Activated CD4-positive, alpha-beta T cell treated with anti-CD3 and anti-CD28 coated beads, Interleukin-2, amount 50 U/mL, for 4 hours (primary cell): ENCODE data around the gene KCNQ4.

ENCODE experiments used
- DNase-seq, 2 experiments: peaks; one replicate each; pipeline ENCODE4 v3.0.0-alpha.2; 2020

The KCNQ4 gene

DNA sequence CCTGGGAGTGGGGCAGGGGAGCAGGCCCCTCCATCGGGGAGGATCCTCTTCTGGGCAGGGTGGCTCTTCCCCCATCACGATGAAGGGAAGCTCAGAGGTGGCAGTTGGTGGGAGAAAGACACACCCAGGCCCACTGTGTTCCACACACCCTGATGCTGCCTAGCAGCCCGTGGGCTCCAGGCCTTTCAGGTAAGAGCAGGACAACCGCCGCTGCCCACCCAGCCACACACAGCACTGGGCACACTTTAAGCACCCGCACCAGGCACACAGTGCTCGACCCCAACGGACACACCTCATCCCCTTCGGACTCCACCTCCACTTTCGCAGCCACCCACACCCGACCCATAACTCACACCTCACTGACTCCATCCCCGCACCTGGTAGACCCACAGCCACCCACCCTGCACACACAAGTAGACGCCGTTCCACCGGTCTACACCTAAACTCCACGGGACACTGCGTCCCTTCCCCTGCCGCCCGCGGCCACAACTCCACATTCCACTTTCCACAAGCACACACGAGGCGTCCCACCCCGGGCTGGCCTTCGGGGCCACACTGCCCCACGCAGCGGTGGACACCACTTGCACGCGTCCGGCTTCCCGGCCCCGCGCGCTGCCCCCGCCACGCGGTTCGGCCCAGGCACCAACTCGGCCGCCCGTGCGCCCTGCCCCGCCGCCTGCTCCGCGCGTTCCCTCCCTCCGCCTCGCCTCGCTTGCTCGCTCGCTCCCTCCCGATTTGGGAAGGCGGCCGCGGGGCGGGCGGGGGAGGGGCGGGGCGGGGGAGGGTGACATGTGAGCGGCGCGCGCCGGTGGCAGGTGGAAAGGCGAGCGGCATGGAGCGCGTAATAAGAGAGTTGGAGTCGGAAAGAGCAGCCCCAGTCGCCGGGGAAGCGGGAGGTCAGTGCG is at the start of gene KCNQ4:
Gene KCNQ4 (plus strand): TSS at position 787 of the 905 bp plus-strand sequence. CDS start 307 bp downstream, outside the sequence.
- DNase-seq = peak; percentile 15 to 17

DNA sequence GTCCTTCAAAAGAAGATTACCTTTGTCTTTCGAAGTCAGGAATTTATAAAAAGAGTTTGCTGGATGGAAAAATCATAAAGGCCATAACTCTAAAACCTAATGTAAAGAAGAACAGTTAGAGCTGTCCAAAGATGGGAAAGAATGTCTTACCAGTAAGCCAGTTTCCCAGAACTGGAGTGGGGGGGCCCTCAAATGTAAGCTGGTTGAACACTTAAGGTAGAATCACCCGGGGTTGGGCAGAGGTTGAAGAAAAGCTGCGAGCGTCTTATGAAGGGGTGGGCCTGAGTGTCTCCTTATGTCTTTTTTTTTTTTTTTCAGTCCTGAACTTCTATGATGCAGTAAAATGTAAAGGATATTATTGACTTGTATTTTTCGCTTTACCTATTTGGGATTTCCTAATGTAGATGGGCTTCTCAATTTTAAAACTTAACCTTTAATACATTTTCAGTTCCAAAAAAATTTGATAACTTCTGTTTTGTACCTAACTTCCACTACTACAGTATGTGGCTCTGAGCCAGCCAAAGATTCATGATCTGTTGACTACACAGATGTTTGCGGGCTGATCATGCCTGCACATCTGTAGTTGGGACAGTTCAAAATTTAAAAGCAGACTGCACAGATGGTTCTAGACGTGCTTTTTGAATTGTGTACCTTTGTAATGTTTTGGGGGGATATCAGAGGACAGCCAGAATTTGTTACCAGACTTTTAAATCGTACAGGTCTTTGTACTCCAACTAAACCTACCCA is 48.5 kb upstream of the KCNQ4 start:
- DNase-seq = no peak

DNA sequence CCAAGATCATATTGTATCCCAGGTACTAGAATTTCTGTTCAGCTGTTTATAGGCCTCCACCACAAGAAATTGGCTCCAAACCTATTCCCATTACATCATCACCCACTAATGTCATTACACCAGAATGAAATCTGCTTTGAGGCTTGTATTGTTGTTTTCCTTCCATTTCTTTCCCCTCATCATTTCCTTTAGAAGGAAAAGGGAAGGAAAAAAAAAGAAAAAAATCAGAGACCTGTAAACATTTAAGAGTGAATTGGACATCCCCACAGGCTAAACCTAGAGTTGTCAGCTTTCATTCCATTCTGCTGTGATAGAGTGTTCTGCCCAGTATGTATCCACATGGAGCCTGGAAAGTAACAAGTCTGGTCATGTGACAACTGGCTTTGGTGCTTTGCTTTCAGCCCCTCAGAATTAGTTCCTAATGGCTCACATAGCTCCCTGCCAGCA is 47.5 kb upstream of the KCNQ4 start:
- no peak for DNase-seq

DNA sequence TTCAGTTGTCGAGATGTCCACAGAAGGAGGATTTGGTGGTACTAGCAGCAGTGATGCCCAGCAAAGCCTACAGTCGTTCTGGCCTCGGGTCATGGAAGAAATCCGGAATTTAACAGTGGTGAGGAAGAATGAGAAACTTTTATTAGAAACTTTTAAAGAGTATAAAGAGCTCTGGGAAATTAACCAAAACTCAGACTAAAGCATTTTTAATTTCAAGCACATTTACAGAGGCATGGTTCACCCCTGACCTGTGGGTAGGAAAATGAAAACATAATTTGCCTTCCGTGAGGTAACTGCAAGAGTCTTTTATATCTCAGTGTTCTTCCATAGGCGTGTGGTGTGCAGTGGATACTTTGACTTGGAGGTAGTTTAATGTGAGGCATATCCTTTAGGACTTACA is 44.8 kb upstream of the KCNQ4 start:
- no peak for DNase-seq

DNA sequence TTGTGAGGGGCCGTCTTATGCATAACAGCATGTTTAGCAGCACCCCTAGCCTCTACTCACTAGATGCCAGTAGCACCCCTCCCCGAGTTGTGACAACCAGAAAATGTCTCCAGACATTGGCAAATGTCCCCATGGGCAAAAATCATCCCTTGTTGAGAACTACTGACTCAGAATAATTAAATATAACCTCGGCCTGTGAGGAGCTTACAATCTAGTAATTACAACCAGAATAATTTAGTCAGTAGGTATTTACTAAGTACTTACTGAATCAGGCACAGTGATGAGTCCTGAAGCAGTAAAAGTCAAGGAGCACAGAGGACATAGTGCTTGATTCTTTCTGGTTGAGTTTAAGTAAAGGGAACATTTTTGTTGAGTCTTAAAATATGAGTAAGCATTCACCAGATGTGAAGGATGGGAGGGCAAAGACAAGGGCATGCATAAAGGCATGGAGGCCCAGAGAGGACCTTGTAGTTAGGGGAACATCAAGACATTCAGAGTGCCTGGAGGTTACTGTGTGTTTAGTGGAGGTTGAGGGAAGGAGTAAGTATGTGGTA is 44.1 kb upstream of the KCNQ4 start:
- no peak for DNase-seq

DNA sequence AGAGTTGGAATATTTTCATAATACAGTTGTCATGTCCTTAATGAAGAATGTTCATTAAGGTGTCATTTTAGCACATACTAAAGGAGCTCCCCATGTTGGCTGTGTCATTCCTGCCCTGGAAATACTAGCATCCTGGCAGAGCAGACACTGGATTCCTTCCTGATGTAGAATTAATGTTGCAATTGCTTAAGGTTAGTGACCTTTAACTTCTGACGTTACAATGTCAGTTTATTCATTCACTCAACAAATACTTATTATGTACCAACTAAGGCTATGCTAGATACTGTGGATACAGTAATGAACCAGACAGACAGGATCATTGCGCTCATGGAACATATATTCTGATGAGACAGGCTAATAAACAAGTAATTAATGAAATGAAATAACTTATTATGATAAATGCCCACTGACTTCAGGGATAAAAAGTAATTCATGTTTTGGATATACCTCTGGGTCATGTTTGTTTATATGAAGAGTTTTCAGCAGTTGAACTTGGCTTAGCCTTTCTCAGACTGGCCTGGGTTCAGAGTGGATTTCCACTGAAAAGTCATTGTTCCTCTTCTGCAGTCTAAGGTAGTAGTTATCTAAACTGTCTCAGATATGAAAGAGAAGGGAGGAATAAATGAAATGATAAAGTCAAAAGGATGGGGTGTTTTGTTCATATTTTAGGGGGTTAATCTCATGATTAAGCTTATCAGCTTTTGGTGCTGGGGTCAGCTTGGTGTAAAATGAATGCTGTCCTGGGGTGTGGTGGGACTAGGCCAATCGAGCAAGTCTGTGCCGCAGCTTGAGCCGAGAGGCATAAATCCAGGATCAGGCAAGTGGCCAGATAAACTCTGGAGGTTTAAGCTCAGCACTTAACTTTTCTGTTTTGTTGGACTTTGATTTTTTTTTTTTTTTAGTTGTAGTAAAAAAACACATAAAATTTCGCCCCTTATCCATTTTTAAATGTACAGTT is 43.3 kb upstream of the KCNQ4 start:
- no peak for DNase-seq

DNA sequence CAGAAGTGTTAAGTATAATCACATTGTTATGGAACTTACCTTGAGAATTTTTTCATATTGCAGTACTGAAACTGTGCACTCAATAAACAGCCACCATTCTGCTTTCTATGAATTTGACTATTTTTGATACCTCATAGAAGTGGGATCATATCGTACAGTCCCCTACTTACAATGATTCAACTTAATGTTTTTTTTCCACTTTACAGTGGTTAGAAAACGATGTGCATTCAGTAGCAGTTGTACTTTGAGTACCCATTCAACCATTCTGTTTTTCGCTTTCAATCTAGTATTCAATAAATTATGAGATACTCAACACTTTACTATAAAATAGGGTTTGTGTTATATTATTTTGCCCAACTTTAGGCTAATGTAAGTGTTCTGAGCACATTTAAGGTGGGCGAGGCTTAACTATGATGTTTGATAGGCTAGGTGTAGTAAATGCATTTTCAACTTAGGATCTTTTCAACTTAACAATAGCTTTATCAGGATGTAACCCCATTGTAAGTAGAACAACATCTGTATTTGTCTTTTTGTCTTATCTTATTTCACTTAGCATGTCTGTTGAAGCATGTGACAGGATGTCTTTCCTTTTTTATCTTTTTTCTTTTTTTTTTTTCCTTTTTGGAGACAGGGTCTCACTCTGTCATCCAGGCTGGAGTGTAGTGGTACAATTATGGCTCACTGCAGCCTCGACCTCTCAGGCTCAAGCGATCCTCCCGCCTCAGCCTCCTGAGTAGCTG is 42.4 kb upstream of the KCNQ4 start:
- no peak for DNase-seq

DNA sequence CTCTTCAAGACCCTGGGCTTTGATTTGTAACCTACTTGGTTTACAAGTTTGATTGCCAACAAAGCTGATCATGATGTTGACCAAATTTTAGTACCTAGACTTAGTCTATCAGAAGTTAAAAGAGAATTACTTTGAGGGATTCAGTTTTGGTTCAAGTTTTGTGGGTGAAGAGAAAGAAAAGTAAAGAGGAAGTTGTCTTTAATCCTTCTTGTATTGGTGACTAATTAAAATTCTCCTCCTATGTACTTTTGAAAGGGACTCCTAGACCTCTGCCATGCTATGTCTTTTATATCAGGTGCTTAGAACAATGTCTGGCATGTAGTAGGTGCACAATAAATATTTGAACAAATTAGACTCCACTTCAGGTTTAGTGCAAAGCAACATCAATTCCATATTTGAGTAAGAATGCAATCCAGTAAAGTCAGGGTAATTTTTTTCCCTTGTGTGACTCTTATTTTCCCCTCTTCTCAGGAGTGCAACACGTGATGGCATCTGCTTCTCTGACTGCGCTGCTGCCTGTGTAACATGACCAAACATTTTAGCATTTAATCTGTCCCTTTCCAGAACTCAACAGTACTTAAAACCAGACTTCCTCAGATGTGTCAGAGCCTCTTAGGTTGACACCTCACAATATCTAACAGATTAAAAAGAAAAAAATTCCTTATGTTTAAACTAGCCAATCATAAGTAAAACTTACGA is 41.1 kb upstream of the KCNQ4 start:
- no peak for DNase-seq

DNA sequence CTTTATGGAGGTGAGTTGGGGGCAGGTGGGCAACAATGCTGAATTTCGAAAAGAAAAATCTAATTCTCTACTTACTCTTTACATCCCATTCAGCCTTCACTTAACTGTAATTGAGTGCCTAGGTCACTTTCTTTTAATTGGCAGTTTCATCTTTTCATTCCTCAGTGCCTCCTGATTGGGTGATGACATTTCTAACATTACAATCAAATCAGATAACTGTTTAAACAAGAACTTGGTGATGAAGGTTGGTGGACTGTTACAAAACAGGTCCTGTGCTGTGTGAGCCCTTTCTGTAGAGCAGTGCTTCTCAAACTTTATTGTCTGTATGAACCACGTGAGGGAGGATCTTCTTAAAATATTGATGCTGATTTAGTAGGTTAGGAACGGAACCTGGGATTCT is 40.1 kb upstream of the KCNQ4 start:
- no peak for DNase-seq

DNA sequence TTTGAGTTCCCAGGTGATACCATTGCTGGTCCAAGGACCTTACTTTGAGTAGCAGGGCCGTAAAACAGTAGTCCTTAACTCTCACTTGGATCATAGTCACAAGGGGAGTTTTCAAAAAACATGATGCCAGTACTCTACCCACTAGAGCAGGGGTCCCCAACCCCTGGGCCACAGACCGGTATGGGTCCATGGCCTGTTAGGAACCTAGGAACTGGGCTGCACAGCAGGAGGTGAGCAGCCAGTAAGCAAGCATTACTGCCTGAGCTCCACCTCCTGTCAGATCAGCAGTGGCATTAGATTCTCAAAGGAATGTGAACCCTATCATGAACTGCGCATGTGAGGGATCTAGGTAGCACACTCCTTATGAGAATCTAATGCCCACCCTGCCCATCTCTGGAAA is 39.7 kb upstream of the KCNQ4 start:
- DNase-seq = no peak

DNA sequence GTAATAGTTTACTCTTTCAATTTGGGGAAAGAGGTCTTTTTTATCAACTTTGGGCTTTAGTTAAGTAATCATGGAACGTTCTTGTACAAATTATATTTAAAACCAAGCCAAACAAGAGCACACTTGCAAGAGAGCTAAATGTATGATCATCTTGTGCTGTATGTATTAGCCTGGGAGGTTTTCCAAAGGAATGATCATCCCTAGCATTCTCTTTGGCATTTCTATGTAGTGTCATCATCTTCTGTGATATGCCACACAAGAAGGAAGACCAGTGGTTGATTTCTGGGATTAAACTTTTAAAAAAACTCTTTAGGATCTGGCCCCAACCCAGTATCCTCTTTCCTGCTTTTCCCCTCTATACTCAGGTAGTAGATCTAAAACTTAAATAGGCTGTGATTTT is 38.4 kb upstream of the KCNQ4 start:
- no peak for DNase-seq

DNA sequence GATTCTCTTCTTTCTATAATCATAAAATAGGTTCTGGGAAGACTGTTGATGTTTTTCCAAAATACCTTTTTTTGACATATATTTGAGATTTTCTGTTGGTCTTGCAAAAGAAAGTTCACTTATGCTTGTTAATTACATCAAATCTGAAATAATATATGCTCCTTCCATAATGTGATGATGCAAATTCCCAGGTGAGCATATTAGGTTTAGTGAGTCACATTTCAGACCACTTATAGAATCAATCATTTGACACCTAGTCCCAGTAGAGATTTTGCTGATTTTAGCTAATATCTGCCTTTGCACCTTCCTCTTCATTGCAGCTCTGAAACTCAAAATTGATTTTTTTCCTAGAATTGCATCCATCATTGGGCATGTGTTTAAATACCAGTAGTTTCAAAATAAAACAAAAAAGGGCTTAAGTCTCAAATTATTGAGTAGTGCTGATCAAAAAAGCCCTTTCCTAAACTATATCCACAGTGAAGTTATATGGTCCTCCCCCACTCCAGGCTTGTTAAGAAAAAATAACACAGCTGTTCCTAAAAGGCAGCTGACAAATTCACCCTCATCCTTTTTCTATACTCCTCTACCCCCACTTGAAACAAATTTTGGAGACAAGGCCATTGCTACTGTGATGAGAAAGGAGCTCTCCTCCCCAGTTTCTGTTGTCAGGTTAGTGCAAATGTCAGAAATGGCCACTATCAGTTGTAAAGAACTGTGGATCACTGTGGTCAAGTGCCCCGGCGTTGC is 37.1 kb upstream of the KCNQ4 start:
- no peak for DNase-seq

DNA sequence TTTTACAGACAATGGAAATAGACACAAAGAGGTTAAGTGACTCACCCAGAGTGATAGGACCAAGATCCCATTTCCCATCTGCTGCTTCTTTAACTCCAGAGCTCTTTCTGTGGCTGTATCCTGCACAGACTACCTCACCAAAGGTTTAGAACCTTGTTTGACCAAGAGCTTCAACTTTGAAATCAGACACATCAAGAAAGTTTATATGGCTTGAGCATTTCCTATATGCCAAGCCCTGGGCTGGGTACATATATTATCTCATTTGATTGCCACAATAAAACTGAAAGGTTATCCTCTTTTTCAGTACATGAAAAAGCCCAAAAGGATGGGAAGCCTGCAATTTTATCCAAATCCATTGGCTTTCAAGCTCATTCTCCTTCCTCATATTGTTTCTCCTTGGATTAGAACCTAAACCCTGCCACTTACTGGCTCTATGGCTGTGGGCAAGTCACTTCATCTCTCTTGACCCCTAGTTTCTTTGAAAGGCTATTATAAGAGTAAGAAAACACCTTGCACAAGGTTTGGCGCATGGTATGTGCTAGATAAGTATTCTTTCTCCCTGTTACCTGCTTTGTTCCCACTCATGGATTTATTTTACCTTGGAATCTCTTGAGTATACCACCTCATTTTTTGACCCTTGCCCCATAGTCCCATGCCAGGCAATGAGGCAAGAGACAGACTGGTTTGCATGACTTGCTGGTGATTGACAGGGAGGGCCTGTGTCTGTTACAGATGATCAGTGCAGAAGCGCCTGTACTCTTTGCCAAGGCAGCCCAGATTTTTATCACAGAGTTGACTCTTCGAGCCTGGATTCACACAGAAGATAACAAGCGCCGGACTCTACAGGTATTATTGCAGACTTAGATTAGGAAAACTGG is 34.5 kb upstream of the KCNQ4 start:
- no peak for DNase-seq

DNA sequence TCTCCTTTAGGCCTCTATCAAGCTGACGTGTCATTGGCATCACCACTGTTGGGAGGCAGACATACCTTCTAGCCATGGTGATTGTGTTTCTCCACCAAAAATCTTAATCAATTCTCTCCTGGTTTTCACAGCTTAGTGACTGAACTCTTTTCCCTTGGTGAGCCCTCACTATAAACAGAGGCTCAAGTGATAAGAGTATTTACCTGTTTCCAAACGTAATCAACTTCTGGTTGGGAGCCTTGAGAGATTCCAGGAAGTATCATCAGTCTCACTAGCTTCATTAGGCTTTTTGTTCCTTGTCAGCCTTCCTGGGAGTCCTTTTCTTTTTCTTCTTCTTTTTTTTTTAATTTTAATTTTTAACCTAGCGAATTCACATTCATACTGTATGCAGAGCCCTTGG is 33.8 kb upstream of the KCNQ4 start:
- no peak for DNase-seq

DNA sequence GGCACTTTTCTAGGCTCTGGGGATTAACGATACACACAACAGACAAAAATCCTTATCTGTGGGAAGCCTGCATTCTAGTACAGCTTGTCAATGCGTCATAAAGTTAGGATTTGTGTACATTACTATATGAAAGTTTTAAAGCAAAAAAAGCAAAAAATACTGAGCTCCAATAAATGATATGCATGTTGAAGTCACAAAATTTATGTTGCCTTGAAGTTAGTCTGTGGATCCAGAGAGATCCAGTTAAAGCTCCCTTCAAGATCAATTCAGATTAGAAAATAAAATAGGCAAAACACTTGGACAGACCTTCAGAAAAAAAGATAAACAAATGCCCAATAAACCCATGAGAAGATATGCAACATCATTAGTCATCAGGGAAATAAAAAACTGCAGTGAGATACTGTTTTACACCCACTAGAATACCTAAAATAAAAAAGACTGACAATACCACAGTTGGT is 33.1 kb upstream of the KCNQ4 start:
- DNase-seq = no peak

DNA sequence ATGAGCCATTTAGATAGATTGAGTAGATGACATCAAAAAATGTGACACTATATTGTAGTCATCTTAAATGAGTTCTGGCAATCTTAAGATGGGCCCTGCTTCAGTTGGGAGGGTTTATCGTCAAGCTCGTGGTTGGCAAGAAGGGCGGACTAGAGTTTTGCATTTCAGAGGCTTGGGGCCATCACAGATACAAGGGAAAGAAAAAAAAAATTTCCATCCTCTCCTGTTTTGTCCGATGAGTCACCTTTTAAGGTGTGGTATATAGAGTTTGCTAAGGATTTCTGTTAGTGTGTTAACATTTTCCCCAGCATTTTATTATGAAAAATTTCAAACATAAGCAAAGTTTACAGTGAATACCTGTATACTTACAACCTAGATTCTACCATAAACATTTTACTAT is 31.8 kb upstream of the KCNQ4 start:
- DNase-seq = no peak

DNA sequence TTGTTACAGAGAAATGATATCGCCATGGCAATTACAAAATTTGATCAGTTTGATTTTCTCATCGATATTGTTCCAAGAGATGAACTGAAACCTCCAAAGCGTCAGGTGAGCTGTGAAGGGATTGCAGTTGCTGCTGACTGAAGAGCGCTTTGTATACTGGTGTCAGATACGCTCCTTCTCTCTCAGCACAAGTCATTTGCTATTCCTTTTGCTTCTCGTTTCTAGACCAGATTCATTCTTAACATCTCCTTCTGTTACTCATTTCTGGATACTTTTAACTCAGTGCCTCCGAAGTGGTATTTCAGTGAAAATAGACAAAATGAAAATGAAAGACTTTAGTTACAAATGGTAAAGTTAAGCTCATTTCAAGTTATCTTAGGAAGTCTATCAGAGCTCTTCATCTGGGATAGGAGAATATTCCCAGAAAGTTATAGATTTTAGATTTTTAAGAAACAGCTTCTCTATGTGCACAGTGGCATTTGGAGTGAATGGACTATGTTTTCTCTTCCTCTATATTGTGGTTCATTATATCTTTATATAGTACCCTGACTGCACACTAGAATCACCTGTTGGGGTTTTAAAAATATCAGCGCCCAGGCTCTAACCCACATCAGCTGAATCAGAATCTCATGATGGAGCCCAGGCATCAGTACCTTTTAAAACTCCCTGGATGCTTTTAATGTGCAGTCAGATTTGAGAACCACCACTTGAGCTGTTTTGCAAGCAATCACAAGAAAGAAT is 30.3 kb upstream of the KCNQ4 start:
- DNase-seq = no peak

DNA sequence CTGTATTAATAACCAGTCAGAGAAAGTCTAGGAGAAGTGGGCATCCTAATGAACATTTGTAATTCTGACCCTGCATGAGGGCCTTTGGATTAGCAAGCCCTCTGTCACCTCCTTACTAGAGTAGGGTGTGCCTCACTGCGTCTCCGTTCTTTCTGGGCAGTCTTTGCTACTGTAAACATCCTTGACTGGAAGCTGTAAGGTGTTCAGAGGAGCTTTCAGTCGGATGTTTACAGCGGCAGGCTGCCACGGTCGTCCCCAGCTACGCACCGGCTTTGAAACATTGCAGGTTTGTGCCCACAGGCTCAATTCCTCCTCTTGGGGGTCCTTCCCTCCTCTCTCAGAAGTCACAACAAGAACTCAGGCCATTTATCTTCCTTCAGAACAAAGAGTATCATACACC is 29.4 kb upstream of the KCNQ4 start:
- no peak for DNase-seq

DNA sequence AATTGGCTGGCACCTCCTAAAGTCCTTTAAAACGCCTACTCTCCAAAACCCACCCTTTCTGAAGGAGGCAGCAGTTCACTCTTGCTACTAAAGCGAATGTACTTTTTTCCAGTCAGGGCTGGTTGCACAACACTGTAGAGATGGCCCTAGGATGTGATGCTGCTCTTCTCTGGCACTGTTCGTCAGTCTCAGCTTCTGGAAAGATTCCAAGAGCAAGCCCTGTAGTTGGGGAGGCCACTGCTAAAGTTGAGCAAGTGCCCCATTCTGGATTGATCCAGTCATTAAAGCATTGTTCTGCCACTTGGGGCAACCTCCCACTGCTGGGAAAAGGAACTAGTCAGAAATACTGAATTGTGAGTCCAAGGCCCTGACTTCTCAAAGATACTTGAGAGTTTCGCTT is 28.5 kb upstream of the KCNQ4 start:
- DNase-seq = no peak
